RKO (cell line): Measurements from ENCODE around the gene INTS6.

Source experiments
- DNase-seq: peaks from one replicate; pipeline ENCODE4 v3.0.0-alpha.2; 2016; ENCODE audit warnings: low spot score

The INTS6 gene

DNA sequence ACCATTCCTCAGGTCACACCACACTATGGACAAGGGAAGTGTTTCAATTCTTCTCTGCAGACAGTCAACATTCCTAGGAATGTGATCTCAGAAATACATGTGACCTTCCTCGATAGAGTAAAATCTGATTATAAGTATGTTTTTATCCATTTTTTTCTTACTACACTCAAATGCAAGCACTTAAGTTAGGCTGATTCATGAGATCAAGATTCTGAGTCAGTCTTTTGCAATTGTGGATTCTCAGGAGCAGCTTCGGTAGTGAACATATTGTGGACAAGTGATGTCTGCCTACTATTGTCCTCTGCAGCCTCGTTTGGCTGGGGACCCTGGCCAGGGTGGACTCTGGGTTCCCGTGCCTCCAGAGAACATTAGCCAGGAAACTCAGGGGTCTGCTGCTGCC is 110.1 kb downstream of the INTS6 start:
- DNase-seq: peak; percentile 11

DNA sequence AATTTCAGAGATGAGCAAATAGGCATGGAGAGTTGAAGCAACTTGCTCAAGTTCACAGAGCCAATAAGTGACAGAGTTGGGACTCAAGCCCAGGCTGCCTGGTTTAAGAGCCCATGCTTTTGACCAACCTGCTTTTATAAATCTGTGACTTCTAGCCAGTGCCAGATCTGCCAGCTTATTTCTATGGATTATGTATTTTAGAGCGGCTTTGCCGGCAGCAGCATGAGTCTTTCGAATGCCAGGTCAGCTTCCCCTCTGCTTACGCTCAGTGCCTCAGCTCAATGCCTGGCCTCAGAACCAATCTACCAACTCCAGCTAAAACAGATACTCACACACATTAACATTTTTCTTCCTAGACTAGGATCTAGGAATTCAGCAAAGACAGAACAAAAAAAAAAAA is 111.0 kb downstream of the INTS6 start:
- DNase-seq: no peak

DNA sequence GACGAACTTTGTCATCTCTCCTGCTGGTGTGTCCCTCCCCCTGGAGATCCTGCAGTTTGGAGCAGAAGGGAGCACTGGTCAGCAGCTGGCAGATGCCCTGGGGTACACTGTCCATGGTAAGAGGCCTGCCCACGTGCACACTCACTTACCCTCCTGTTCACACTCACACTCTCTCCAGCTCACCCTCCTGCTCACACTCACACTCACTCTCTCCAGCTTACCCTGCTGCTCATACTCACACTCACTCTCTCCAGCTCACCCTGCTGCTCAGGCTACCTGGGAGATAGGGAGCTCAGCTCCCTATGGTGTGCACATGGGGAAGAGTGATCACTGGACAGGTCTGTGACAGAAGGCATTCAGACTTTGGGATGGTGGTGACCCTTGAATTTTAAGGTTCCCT is 111.6 kb downstream of the INTS6 start:
- no peak for DNase-seq

DNA sequence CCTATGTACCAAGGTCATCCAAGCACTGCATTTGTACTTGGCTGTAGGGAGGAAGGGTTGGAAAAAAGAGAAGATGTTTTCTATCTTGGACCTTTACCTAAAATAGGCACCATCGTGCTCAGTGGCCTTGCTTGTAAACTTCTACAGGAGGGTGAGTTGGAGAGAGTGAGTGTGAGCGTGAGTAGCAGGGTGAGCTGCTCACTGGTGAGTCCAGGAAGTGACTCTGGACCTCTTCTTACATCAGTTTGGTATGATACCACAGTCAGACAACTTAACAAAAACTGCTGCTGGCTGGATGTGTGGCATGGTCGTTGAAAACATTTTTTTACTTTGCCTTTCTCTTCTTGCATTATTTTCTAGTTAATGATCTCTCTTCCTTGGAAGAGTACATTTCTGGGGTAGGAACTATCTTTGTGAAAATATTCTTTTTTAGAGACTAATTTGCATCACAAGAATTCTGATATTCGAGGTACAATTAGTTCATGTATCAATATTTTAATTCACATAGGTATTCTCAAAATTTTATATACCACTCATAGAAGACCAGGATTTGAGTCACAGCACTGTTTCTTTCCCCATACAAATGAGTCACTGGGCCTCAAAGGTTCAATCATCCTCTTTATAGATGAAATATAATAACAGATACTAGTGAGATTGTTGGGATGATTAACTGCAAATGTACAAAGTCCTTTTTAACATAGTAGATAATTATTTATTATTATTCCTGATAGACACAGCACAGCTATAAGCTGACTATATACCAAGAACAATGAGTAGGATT is 112.7 kb downstream of the INTS6 start:
- DNase-seq: no peak

DNA sequence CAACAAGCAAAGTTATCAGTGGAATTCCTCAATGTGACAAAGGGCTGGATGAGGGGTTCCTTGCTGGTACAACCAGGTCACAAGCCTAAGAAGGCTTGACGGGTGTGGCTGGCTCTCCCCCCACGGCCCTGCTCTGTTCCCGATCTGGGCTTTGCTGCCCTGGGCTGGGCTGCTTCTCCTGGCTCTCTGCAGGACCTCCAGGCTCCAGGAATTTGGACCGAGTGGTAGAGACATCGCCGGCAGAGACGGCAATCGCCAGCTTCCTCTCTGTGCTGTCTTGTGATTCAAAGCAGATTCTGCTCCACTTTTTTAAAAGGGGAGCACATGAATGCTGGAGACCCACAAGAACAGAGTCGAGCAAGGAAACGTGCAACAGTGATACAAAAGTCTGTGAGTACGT is 113.5 kb downstream of the INTS6 start, which contains the start of gene SERPINE3:
Gene SERPINE3, plus strand, starts transcription at position 338 of the 400 bp plus-strand sequence. CDS start 1,401 bp downstream, outside the sequence.
- DNase-seq: no peak

DNA sequence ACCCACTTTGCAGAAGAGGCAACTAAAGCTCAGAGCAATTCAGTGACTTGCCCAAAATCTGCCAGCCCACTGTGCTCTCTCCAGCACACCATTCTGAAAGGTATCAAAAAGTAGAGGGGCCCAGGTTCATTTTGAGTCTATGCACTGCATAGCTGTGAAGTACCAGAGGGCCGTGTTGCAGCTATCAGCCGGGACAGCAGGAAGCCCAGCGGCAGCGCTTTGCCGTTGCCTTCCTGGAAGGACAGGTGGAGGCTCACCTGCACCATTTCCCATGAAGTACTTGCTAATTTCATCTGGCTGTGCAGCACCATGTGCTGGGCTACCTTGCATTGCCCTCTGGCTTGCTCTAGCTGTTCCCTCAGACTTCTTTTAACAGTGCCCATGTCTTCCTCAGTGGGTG is 116.1 kb downstream of the INTS6 start:
- DNase-seq: no peak

DNA sequence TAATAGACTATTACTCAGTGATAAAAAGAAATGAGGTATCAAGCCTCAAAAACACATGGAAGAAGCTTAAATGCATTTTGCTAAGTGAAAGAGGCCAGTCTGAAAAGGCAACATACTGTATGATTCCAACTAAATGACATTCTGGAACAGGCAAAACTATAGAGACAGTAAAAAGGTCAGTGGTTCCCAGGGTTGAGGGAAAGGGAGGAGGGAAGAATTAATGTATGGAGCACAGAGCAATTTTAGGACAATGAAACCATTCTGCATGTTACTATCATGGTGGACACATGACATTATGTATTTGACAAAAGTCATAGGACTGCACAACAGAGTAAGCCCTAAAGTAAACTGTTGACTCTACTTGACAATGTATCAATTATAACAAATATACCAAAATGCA is 119.0 kb downstream of the INTS6 start:
- no peak for DNase-seq

DNA sequence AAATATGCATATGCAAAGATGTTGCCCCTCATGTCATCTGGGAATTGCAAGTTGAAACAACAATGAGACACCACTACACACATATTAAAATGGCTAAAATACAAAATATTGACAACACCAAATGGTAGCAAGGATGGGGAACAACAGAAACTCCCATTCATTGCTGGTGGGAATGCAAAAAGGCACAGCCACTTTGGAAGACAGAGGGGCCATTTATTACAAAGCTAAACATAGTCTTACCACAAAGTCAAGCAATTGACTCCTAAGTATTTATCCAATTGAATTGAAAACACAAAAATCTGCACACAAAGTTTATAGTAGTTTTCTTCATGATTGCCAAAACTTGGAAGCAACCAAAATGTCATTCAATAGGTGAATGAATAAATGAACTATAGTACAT is 119.4 kb downstream of the INTS6 start:
- no peak for DNase-seq

DNA sequence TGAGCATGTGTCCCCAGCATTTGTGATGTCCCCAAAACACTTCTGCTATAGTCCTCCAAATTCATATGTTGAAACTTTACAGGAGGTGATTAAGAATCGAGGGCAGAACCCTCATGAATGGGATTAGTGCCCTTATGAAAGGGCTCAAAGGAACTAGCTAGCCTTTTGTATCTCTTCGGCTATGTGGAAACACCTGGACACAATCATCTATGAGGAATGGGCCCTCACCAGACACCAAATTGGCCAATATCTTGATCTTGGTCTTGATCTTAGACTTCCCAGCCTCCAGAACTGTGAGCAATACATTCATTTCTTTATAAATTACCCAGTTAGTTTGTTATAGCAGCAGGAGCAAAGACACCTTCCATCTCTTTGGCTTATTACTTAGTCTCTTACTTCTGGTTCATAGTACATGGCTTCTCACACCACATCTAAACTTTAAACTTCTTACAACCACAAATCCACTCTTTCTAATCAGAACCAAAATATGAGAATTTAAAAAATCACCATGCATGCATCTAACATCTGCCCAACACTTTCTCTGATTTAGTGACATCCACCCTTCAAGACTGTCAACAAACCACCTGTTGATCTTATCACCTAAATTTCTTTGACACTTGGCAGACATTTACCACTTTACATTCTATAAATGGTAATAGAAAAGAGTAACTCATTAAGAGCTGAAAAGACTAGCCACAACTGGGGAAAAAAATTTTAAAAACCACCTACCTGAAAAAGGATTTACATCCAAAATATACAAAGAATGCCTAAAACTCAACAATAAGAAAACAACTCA is 120.1 kb downstream of the INTS6 start:
- DNase-seq: no peak

DNA sequence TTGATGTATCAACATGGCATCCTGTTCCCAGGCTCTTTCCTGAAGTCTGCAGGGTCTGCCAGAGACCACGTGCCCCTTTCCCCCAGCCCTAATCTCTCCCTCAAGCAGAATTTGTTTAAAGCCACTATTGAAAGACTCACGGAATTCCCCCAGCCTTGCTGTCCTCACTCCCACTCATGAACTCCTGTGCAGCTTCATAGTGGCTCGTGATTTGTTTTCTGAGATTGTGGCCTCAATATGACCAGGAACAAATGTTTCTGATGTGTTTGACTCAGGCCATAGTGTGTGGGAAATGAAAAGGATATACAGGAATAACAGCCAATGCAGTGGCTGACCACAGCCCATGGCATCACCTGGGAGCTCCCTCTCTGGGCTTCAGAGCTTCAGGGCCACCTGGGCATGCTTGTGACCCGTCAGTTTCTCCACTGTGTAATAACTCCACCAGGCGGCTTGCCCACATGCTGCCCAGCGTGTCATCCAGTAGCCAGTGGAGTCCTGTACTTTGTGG is 121.4 kb downstream of the INTS6 start:
- no peak for DNase-seq

DNA sequence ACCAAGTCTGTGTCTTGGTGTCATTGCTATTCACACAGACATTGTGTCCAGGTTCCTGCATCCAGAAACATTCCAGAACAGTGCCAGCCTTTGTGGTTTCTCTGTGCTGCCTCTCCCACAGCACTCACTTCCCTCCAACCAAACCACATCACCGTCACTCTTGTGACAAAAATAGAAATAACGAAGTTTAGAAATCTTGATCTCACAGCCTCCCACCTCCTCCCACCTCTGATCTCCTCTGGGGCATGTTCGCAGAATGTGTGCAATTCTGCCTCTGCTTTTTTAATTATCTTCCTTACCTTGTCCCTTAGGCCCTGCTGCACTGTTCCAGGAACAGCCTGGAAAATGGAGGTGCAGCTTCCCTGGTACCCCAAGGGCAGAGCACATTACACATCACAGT is 122.0 kb downstream of the INTS6 start:
- DNase-seq: no peak

DNA sequence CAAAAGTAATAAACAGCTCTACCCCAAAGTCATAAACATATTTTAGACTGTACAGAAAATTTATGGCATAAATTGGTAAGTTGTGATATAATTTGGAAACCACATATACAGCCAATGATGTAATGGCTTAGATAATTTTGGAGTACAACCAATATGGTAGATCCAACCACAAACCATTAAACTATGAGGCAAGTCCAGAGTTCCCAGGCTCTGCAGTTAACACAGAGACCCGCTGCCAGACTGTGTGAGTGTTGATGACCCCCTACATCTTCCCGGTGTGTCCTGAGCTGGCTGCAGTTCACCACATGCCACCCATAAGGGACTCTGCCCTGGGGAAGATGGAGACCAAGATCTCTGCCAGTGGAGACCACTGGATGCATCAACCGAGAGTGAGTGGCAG is 123.2 kb downstream of the INTS6 start:
- DNase-seq: no peak

DNA sequence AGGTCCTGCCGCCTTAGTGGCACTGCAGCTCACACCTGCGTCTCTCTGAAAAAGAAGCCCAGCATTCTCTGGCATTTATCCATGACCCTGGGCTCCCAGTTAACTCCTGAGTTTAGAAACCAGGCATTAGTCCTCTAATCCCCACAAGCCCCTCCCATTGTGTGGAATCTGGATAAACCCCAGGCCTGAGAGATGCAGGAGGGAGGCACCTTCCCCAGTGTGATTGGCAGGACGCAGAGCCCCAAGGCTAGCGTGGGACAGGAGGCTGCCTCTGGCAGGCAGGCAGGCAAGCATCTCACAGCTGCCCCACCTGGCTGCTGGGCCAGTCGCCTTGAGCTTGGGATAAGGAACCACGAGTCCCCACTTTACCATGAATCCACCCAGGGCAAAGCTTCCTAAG is 124.3 kb downstream of the INTS6 start:
- no peak for DNase-seq

DNA sequence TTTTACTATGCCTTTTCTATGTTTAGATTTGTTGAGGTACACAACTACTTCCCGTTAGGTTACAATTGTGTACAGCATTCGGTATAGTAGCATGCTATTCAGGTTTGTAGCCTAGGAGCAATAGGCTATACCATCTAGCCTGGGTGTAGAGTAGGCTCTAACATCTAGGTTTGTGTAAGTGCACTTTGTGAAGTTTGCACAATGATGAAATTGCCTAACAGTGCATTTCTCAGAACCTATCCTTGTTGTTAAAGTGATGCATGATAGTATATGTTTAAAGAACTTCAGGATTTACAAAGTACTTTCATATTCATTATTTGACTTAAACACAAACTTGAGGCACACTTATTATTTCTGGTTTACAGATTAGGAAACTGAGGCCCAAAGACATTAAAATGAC is 124.9 kb downstream of the INTS6 start:
- DNase-seq: no peak

DNA sequence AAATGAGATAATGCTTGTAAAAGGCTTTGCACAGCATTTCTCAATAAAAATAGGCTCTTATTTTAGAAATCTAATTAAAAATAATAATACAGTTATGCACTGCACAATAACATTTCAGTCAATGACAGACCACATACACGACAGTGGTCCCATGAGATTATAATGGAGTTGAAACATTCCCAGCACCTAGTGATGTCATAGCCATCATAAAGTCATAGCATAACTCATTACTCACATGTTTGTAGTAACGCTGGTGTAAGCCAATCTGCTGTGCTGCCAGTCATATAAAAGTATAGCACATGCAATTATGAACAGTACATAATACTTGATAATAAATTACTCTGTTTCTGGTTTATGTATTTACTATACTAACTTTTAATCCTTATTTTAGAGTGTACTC is 126.1 kb downstream of the INTS6 start:
- peak; percentile 8 for DNase-seq

DNA sequence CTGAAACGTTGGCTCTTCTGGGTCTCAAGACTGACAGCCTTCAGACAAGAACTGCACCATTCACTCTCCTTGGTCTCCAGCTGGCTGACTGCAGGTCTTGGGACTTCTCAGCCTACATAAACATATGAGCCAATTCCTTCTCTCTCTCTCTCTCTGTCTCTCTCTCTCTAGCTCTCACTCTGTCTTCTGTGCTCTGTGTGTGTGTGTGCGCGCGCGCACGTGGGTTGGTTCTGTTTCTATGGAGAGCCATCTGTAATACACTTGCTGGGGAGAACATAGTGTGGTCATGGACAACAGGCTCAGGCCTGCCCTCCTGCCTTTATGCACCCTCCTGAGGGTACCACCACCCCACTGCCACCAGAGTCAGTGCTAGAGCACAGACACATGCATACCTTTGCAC is 127.0 kb downstream of the INTS6 start:
- no peak for DNase-seq

DNA sequence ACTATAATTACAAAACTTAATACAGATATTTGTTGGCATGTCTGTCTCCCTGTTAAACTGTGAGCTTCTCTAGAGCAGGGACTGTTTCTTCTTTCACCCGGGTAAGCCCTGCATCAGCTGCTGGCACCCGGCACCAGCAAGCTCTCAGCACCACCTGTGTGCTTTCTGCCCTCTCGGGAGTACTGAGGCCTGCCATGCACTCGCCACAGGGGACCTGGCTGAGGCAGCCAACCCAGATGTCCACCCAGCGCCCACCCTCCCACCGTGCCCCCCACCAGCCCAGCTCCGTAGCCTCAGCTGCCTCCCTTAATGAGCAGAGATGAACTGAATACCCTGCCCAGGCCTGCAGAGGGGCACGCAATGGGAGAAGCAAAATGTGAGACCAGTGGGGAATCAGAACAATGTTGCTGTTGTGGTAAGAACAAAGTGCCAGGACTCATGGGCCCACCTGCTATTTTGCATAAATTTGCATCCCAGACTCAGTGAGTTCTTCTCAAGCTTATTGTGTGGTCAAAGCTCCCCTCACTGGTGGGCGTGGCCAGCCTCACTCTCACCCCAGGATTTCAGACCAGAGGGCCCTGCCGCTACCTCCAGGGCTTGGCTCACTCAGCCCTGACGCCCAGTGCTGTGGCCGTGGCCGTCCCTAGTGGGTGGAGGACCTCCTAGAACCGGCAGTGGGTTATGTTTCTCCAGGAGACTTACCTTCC is 128.0 kb downstream of the INTS6 start:
- no peak for DNase-seq

DNA sequence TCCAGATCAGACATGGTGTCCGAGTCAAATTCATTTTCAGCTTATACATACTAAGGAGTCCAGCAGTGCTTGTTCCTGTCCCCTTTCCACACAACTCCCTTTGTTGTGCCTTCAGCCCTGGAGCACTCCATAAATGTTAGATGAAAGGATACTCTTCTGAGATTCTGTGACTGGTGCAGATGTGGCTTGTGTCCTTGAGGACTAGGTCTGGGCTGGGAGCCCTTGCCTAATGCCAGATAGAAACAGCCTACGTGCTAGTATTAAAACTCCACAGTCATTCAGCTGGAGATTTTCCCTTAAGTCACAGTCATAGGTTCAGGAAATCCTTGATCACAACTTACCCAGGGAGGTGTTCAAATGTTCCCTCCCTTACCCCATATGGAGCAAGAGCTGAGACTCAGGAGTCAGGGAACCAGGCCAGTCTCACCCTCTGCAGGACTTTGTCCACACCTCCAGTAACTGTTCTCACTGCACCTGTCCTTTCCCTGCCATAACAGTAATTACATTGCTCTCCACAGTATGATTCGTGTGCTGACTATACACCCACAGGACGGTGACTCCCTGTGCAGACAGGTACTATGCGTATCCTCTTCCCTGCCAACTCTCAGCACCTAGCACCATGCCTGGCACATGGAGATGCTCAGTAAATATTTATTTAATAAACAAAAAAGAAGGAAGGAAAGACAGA is 128.9 kb downstream of the INTS6 start:
- no peak for DNase-seq

DNA sequence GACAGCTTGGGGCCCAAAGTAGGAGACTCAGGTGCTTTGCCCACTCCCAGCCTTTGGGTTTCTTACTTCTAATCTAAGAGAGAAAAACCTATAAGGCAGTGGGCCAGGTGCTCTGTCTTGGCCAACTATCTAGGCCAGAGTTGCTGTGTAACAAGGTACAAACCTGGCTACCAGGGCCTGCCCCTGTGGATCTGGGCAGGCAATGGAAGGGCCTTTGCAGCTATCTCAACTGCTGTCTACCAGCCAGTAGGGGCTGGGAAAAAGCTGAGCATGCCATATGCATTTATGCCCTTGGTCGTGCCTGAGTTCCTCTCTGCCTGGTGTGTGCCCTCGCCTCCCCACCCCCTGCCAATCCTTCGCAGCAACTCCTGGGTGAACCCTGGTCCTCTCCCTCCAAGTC is 130.0 kb downstream of the INTS6 start:
- no peak for DNase-seq

DNA sequence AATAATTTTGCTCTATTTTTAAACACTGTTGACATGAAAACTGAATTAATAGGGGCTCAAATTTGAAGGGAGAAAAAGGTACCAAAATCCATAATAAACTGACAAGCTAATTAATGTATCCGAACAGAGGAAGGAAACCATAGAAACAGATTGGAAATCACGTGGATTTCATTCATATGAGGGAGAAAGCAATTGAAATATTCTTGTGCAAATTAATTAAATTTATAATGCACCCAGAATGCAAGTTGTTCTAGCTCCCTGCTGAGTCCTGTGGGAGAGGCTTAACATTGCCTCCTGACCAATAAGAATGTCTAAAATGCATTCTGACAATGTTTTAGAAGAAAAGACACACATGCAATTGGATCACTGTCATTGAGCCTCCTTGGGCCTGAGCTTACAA is 131.0 kb downstream of the INTS6 start:
- DNase-seq: no peak

DNA sequence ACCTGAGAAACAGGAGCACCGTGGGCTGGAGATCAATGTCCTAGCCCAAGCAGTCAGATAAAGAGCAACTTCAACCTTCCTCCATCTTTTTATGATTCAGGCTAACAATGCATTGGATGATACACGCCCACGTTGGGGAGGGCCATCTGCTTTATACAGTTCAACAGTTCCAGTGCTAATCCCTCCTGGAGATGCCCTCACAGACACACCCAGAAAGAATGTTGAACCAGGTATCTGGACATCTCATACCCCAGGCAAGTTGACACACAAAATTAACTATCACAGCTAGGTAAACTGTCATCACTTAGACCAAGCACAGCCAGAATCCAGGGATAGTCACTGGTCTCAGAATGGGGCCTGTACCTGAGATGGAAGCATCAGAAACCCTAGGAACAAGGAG is 134.0 kb downstream of the INTS6 start:
- DNase-seq: no peak

DNA sequence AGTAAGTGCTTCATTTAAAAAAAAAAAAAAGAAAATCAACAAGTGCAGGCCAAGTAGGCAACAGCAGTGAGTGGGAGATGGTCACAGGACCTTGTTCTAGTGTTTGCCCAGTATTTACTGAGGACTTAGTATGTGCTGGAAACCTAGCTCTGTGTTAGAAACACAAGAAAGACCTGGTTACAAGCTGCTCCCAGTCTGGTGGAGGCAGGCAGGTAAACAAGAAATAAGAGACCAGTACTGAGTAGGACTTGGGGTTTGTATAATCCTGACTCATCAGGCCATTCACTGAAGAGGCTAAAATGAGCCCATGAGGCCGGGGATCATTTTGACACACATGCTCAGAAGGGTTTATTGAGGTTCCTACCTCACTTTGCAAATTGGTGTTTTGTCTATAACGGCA is 134.8 kb downstream of the INTS6 start:
- no peak for DNase-seq
